Spleen (tissue), 11 donors: Measurements from ENCODE around the gene IZUMO4. TPM values are rescaled to one million over a fixed set of nuclear protein-coding genes. Genes with fewer than 3 reads are reported as not detected.
"Not testable (repeated sequence)": the region's sequence is repeated elsewhere in the genome, so short reads cannot be mapped to it uniquely, and the experiment has no call there.

ENCODE experiments used
- DNase-seq: peaks from one replicate; pipeline ENCODE4 v3.0.0-alpha.2; 2020
- H3K27ac ChIP-seq, 8 donors: fragments of 200-600 bp; sonication (generic) in 7 of 8; 1 replicate in 4 of 8; 2 replicates in 4 of 8; pipeline versions ENCODE4 v1.5.0 to v1.8.0; 2016 to 2021; ENCODE audit warnings: inconsistent platforms in 4 of 8, mild to moderate bottlenecking in 4 of 8, moderate library complexity in 1 of 8
- H3K27me3 ChIP-seq, 7 donors: fragments of 200-600 bp; sonication (generic) in 6 of 7; replicated peaks in 1 of 7; 1 replicate in 4 of 7; 2 replicates in 3 of 7; pipeline versions ENCODE4 v1.5.0 to v1.8.0; 2016 to 2021; ENCODE audit warnings: inconsistent platforms in 3 of 7, mild to moderate bottlenecking in 1 of 7
- H3K36me3 ChIP-seq, 6 donors: fragments of 200-600 bp; sonication (generic) in 5 of 6; 1 replicate in 4 of 6; 2 replicates in 2 of 6; pipeline versions ENCODE4 v1.5.0 to v1.8.0; 2016 to 2021; ENCODE audit warnings: inconsistent platforms in 2 of 6
- H3K4me1 ChIP-seq, 6 donors: fragments of 200-600 bp; sonication (generic) in 5 of 6; 1 replicate in 3 of 6; 2 replicates in 3 of 6; pipeline versions ENCODE4 v1.5.0 to v1.8.0; 2016 to 2021; ENCODE audit warnings: inconsistent platforms in 3 of 6
- H3K4me3 ChIP-seq, 8 donors: fragments of 200-600 bp; sonication (generic) in 7 of 8; 1 replicate in 4 of 8; 2 replicates in 4 of 8; pipeline versions ENCODE4 v1.5.0 to v1.8.0; 2016 to 2021; ENCODE audit warnings: inconsistent platforms in 4 of 8, mild to moderate bottlenecking in 4 of 8, moderate library complexity in 2 of 8
- H3K9me3 ChIP-seq, 8 donors: fragments of 200-600 bp; sonication (generic) in 7 of 8; 1 replicate in 4 of 8; 2 replicates in 4 of 8; pipeline versions ENCODE4 v1.5.0 to v1.8.0; 2016 to 2021; ENCODE audit warnings: inconsistent platforms in 4 of 8
- POLR2A ChIP-seq, 3 donors: fragments of 450-650 bp; IDR thresholded peaks; one replicate each; pipeline ENCODE4 v1.5.1; 2017; ENCODE audit warnings: antibody characterized with exemption in 3 of 3, mild to moderate bottlenecking in 1 of 3
- POLR2AphosphoS5 ChIP-seq, 3 donors: sonication (generic); formaldehyde crosslinking; IDR thresholded peaks; one replicate each; pipeline ENCODE4 v1.5.1; 2017; ENCODE audit warnings: antibody characterized with exemption in 3 of 3
- WGBS, 5 donors: extraction: QIAGEN DNeasy Blood & Tissue Kit in 3 of 5; methylation state at CpG; one replicate each; pipeline versions ENCODE4 v1.1.5 to v1.1.7; 2013 to 2018; 5-methylcytosine and 5-hydroxymethylcytosine counted together
- intact Hi-C: fragments of 100-400 bp; cut with DNase I; formaldehyde crosslinking; loops from one replicate; pipeline ENCODE4 v1.15.0; 2023; ENCODE audit warnings: low total_unique reads
- polyA plus RNA-seq, 3 donors: library from polyadenylated mRNA; stranded (reverse); fragments of 200-250 nt; gene quantifications; one replicate each; pipeline ENCODE4 v1.2.1, GENCODE V29; 2013
- total RNA-seq, 7 donors: library from RNA; depleted of rRNA in 3 of 7; stranded (reverse); fragments of >200 nt in 3 of 7; fragmentation: NEBNext Ultra II Directional in 4 of 7; extraction: Animal tissue kit (Norgen Biotek cat#: 25700) in 4 of 7; gene quantifications; one replicate each; pipeline versions ENCODE4 v1.1.0 to v1.2.1, GENCODE V29; 2016 to 2021
- TF ChIP-seq, protein P1 (sequence below), 11 experiments: fragments of 200-600 bp in 7 of 11; fragments of 450-650 bp in 4 of 11; sonication (generic) in 4 of 11; IDR thresholded peaks in 8 of 11; conservative IDR thresholded peaks in 3 of 11; 1 replicate in 7 of 11; 2 replicates in 4 of 11; pipeline versions ENCODE4 v1.4.0 to v1.8.0; 2016 to 2021; ENCODE audit warnings: antibody characterized with exemption in 11 of 11, inconsistent platforms in 4 of 11, mild to moderate bottlenecking in 1 of 11
- donor health status: healthy with polysubstance abuse.
- donor health status: DM: no; HTN: no; CAD: no; lungs with moderate emphysema.
- donor health status: DM: no; HTN: no; CAD: no.
- donor health status: Bipolar disorder and iron deficiency.
- donor health status: healthy.
- donor health status: DM: no; HTN: no; CAD: no.
- donor health status: DM: yes; HTN: yes; CAD: no.

Gene IZUMO4
- total and polyA plus RNA-seq, 10 donors = 1.9 to 25.9 (median 5.7) TPM

DNA sequence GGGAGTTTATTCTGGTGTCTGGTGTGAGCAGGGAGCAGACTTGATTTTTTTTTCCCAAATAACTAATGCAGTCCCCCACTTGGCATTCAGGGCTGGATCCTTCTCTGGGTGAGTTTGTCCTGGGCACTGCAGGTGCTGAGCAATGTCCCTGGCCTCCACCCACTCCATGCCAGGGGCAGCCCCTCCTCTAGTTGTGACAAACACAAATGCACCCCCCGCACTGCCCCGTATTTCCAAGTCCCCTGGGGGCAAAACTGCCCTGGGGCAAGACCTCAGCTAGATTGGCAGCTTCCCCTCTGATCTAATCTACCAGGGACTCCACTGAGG, 7.0 kb upstream of the IZUMO4 start:
- 17 to 47% (median 37%) methylated on average over 2 of the region's 2 CpGs for WGBS, 5 donors
- Histone ChIP-seq H3K27ac (peak overlapping the region; percentile 27 to 98 (median 95)), H3K27me3 (no peaks in the 10 kb centered on the region), H3K4me1 (peaks cover 73 to 100% (median 97%) of the 10 kb centered on the region in 6 donors), H3K4me3 (peak overlapping the region in 6 of 8 donors; percentile 3 to 58 (median 22)), H3K9me3 (no peaks in the 10 kb centered on the region), H3K36me3 (peaks cover 0 to 33% (median 3%) of the 10 kb centered on the region in 6 donors)
- no peak for TF ChIP-seq POLR2A (IDR thresholded peaks at IDR 0.05)
- TF ChIP-seq, protein P1, sequence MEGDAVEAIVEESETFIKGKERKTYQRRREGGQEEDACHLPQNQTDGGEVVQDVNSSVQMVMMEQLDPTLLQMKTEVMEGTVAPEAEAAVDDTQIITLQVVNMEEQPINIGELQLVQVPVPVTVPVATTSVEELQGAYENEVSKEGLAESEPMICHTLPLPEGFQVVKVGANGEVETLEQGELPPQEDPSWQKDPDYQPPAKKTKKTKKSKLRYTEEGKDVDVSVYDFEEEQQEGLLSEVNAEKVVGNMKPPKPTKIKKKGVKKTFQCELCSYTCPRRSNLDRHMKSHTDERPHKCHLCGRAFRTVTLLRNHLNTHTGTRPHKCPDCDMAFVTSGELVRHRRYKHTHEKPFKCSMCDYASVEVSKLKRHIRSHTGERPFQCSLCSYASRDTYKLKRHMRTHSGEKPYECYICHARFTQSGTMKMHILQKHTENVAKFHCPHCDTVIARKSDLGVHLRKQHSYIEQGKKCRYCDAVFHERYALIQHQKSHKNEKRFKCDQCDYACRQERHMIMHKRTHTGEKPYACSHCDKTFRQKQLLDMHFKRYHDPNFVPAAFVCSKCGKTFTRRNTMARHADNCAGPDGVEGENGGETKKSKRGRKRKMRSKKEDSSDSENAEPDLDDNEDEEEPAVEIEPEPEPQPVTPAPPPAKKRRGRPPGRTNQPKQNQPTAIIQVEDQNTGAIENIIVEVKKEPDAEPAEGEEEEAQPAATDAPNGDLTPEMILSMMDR (IDR thresholded peaks at IDR 0.05 in 8 of 11, conservative IDR thresholded peaks at IDR 0.05 in 3 of 11) = no peak
- no peak for TF ChIP-seq POLR2AphosphoS5 (IDR thresholded peaks at IDR 0.05)
- intact Hi-C loops = no loop called here
- no peak for DNase-seq

DNA sequence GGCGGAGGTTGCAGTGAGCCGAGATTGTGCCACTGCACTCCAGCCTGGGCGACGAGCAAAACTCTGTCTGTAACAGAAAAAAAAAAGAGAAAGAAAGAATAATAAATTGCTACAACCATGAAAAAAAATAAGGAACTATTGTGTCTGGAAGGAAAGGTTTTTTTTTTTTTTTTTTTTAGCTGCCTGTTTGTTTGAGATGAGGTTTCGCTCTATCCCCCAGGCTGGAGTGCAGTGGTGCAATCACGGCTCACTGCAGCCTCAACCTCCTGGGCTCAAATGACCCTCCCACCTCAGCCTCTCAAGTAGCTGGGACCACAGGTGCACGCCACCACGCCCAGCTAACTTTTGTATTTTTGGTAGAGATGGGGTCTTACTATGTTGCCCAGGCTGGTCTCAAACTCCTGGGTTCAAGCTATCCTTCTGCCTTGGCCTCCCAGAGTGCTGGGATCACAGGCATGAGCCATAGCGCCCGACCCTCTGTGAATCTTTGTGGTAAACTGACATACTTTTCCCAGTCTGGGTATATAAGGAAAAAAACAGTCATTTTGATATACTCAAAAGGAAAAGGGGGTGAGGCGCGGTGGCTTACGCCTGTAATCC, 4.7 kb upstream of the IZUMO4 start:
- H3K9me3 ChIP-seq, intact Hi-C loops, H3K27me3 ChIP-seq, DNase-seq: not testable (repeated sequence)
- Histone ChIP-seq H3K36me3 (peaks cover 0 to 29% (median 3%) of the 10 kb centered on the region in 6 donors), H3K4me3 (peak overlapping the region in 2 of 8 donors; percentile 30 to 87), H3K27ac (peak overlapping the region in 7 of 8 donors; percentile 92 to 98 (median 95)), H3K4me1 (peaks cover 64 to 91% (median 89%) of the 10 kb centered on the region in 6 donors)
- WGBS, 5 donors = 71 to 84% (median 75%) methylated on average over 13 of the region's 13 CpGs

DNA sequence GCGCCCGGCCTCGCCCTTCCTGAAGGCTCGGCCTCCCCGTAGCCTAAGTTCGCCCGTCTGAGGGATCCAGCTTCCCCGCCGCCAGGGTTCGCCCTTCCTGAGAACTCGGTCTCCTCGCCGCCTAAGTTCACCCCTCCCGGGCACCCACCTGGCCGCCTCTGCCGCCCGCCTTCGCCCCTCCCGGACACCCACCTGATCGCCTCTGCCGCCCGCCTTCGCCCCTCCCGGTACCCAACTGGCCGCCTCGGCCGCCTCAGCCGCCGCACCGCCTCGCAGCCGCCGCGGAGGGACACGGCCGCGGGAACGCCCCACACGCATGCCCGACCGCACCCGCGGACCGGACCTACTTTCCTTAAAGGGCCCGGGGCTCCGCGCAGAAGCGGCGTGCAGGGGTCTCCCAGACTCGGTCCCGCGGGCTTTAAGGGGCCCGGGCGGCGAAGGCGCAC, 658 bp upstream of the IZUMO4 start, which contains the start of gene MOB3A:
MOB3A (minus strand) TSS at position 293 of the 446 bp plus-strand sequence. CDS start 17,766 bp downstream, outside the sequence.
- 0 to 1% (median 1%) methylated on average over 15 to 56 of the region's 56 CpGs for WGBS, 5 donors
- intact Hi-C loops = no loop called here
- Histone ChIP-seq H3K9me3 (no peaks in the 10 kb centered on the region), H3K4me3 (peak within 1 kb of the TSS; percentile 78 to 90 (median 84)), H3K36me3 (peaks cover 0 to 48% (median 21%) of the 10 kb centered on the region in 6 donors), H3K27me3 (no peaks in the 10 kb centered on the region), H3K27ac (peak within 1 kb of the TSS; percentile 83 to 98 (median 95)), H3K4me1 (peaks cover 33 to 63% (median 59%) of the 10 kb centered on the region in 6 donors)
- TF ChIP-seq POLR2AphosphoS5 (IDR thresholded peaks at IDR 0.05) (peak; percentile 92 to 96 (median 95)), POLR2A (IDR thresholded peaks at IDR 0.05) (peak; percentile 55 to 70 (median 69))
- TF ChIP-seq, protein P1 (IDR thresholded peaks at IDR 0.05 in 8 of 11, conservative IDR thresholded peaks at IDR 0.05 in 3 of 11) = peak; percentile 13 to 73 (median 59)
- DNase-seq = no peak

GRCh38 chr19:2097203-2097885, 629 bp downstream of the IZUMO4 start:
- peak; percentile 89 for DNase-seq
- WGBS, 5 donors = 15 to 44% (median 25%) methylated on average over 12 to 30 of the region's 30 CpGs

More at GRCh38 chr19:2097203-2097885, 629 bp downstream of the IZUMO4 start:
- H3K27me3 ChIP-seq = no peaks in the 10 kb centered on the region
- TF ChIP-seq, protein P1 (IDR thresholded peaks at IDR 0.05 in 8 of 11, conservative IDR thresholded peaks at IDR 0.05 in 3 of 11) = no peak
- TF ChIP-seq POLR2AphosphoS5 (IDR thresholded peaks at IDR 0.05) (no peak), POLR2A (IDR thresholded peaks at IDR 0.05) (no peak)
- H3K9me3 ChIP-seq = no peaks in the 10 kb centered on the region
- H3K27ac ChIP-seq = peak overlapping the region in 7 of 8 donors; percentile 41 to 98 (median 83)
- intact Hi-C loops = no loop called here
- H3K36me3 ChIP-seq = peaks cover 0 to 52% (median 33%) of the 10 kb centered on the region in 6 donors
- H3K4me3 ChIP-seq = peak overlapping the region; percentile 27 to 90 (median 82)
- peaks cover 21 to 50% (median 47%) of the 10 kb centered on the region in 6 donors for H3K4me1 ChIP-seq
